ENCODE data around the gene FOXE3.

Gene FOXE3

GRCh38 chr1:47465605-47466004, 49.5 kb downstream of the FOXE3 start:
- no peak overlapping the region for H3K4me3 ChIP-seq (ENCODE audit: low read length)
- no peak for DNase-seq (ENCODE audit: low read depth, low spot score)
- H3K36me3 ChIP-seq (ENCODE audit: control insufficient read depth, insufficient read depth, low read length) = no peaks in the 10 kb centered on the region
- no CpG with 5 or more reads among the region's 3 CpGs for WGBS (ENCODE audit: insufficient coverage, insufficient read length)
- no peaks in the 10 kb centered on the region for H3K27me3 ChIP-seq (ENCODE audit: control insufficient read depth, insufficient read depth, low read length)
- H3K9me3 ChIP-seq (ENCODE audit: control insufficient read depth, insufficient read depth, low read length) = no peaks in the 10 kb centered on the region
- H3K27ac ChIP-seq (ENCODE audit: low read length) = no peak overlapping the region
- H3K4me1 ChIP-seq (ENCODE audit: control insufficient read depth, insufficient read depth, low read length) = peaks cover 3% of the 10 kb centered on the region; the same call in 1 of the 2 replicates

Data from iPS DF 6.9 (cell line).